ENCODE measurements around the gene DOK6.

DOK6 gene

DNA sequence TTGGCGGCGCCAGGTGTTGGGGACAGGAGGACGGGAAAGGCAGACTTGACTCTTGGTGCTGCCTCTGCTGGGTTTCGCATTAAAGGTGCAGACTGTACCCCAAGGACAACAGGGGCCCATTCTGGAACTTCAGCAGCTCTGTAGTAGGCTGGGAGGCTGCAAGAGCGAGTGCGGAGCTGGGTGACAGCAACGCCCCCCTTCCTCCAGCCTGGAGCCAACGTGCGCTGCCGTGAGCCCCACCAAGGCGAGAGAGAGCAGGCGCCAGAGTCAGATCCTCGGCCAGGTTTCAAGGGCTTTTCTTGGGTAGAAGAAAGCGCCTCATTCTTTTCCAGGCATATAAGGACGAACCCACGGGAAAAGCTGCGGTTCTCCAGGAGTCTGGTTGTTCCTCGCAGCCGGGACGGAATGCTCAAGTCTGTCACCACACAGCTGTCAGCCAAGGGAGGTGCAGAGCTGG is 1.9 kb downstream of the DOK6 start:
- Mint-ChIP-seq H3K27ac (no peak overlapping the region), H3K36me3 (ENCODE audit: low read depth) (peaks cover 7% of the 10 kb centered on the region), H3K27me3 (ENCODE audit: low read depth, poor library complexity) (peaks cover 28% of the 10 kb centered on the region), H3K4me1 (peaks cover 45% of the 10 kb centered on the region), H3K4me3 (peak overlapping the region; percentile 87), H3K9me3 (no peaks in the 10 kb centered on the region)
- peak; percentile 43 for DNase-seq
- TF ChIP-seq, protein P1, sequence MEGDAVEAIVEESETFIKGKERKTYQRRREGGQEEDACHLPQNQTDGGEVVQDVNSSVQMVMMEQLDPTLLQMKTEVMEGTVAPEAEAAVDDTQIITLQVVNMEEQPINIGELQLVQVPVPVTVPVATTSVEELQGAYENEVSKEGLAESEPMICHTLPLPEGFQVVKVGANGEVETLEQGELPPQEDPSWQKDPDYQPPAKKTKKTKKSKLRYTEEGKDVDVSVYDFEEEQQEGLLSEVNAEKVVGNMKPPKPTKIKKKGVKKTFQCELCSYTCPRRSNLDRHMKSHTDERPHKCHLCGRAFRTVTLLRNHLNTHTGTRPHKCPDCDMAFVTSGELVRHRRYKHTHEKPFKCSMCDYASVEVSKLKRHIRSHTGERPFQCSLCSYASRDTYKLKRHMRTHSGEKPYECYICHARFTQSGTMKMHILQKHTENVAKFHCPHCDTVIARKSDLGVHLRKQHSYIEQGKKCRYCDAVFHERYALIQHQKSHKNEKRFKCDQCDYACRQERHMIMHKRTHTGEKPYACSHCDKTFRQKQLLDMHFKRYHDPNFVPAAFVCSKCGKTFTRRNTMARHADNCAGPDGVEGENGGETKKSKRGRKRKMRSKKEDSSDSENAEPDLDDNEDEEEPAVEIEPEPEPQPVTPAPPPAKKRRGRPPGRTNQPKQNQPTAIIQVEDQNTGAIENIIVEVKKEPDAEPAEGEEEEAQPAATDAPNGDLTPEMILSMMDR (IDR thresholded peaks at IDR 0.05), result no peak

GRCh38 chr18:69408522-69408921 is 7.8 kb downstream of the DOK6 start:
- H3K4me1 Mint-ChIP-seq, result peaks cover 13% of the 10 kb centered on the region

DNA sequence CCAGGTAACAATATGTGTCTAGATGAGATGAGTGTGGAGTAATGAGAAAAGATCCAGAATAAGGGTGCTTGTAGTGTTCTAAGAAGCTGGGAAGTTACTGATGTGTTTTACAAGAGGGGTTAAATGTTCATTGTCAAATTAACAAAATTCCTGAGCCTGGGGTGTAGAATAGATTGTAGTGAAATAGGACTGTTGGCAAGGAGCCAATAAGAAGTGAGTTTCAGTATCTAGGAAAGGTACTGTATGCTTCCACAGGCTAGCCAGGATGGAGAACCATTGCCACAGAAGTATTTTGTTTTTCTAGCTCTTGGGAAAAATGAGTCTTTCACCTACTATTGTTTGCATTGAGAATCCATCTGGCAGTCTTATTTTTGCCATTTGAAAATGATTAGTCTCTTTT is 10.5 kb downstream of the DOK6 start:
- H3K9me3 Mint-ChIP-seq, result peaks cover 6% of the 10 kb centered on the region
- H3K36me3 Mint-ChIP-seq (ENCODE audit: low read depth), result peaks cover 33% of the 10 kb centered on the region
- no peak overlapping the region for H3K4me3 Mint-ChIP-seq
- H3K27ac Mint-ChIP-seq, result no peak overlapping the region
- peaks cover 1% of the 10 kb centered on the region for H3K27me3 Mint-ChIP-seq (ENCODE audit: low read depth, poor library complexity)
- TF ChIP-seq, protein P1 (IDR thresholded peaks at IDR 0.05), result no peak
- DNase-seq, result no peak
- no peaks in the 10 kb centered on the region for H3K4me1 Mint-ChIP-seq

More at GRCh38 chr18:69408522-69408921, 7.8 kb downstream of the DOK6 start:
- H3K27ac Mint-ChIP-seq, result no peak overlapping the region
- no peak for DNase-seq
- peaks cover 6% of the 10 kb centered on the region for H3K9me3 Mint-ChIP-seq
- H3K36me3 Mint-ChIP-seq (ENCODE audit: low read depth), result peaks cover 36% of the 10 kb centered on the region
- H3K4me3 Mint-ChIP-seq, result no peak overlapping the region
- TF ChIP-seq, protein P1 (IDR thresholded peaks at IDR 0.05), result no peak
- peaks cover 9% of the 10 kb centered on the region for H3K27me3 Mint-ChIP-seq (ENCODE audit: low read depth, poor library complexity)

- Mint-ChIP-seq H3K27me3 (ENCODE audit: low read depth, poor library complexity) (no peaks in the 10 kb centered on the region), H3K4me1 (no peaks in the 10 kb centered on the region), H3K4me3 (no peak overlapping the region), H3K36me3 (ENCODE audit: low read depth) (peaks cover 16% of the 10 kb centered on the region), H3K9me3 (peaks cover 3% of the 10 kb centered on the region), H3K27ac (no peak overlapping the region)
- TF ChIP-seq, protein P1 (IDR thresholded peaks at IDR 0.05), result no peak
- no peak for DNase-seq
Measured at GRCh38 chr18:69414184-69414583, 13.5 kb downstream of the DOK6 start.

- H3K4me3 Mint-ChIP-seq, result no peak overlapping the region
- H3K27me3 Mint-ChIP-seq (ENCODE audit: low read depth, poor library complexity), result no peaks in the 10 kb centered on the region
- H3K4me1 Mint-ChIP-seq, result peaks cover 6% of the 10 kb centered on the region
- no peak for DNase-seq
- H3K36me3 Mint-ChIP-seq (ENCODE audit: low read depth), result peaks cover 34% of the 10 kb centered on the region
- H3K27ac Mint-ChIP-seq, result no peak overlapping the region
- TF ChIP-seq, protein P1 (IDR thresholded peaks at IDR 0.05), result no peak
- peaks cover 29% of the 10 kb centered on the region for H3K9me3 Mint-ChIP-seq
Measured at GRCh38 chr18:69432847-69433246, 32.2 kb downstream of the DOK6 start.

DNA sequence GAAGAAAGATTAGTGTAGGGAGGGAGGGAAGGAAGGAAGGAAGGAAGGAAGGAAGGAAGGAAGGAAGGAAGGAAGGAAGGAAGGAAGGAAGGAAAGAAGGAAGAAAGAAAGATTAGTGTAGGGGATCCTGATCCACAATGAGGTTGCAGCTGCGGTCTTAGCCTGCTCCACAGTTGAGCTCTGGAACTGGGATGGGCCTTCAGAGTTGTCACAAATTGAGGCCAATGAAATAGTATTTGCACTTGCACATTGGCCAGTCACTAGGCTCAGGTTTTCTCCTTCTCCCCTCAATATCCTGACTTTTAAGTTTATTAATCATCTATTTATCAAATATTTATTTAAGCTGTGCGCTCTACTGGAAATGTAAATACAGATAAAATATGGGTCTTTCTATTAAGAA is 34.3 kb downstream of the DOK6 start:
- Mint-ChIP-seq H3K9me3 (peaks cover 51% of the 10 kb centered on the region), H3K36me3 (ENCODE audit: low read depth) (peaks cover 49% of the 10 kb centered on the region), H3K4me3 (no peak overlapping the region), H3K27me3 (ENCODE audit: low read depth, poor library complexity) (no peaks in the 10 kb centered on the region), H3K27ac (no peak overlapping the region), H3K4me1 (peaks cover 6% of the 10 kb centered on the region)
- TF ChIP-seq, protein P1 (IDR thresholded peaks at IDR 0.05), result no peak
- DNase-seq, result no peak

Data from nephron progenitor cell (in vitro differentiated cells).